Limb (tissue), 2 donors: Measurements from ENCODE around the gene ZNF2.
A peak's percentile ranks its signal among the peaks of the same experiment; 100 is the strongest.

Experiments used
- DNase-seq, 2 donors: peaks; one replicate each; pipeline ENCODE4 v3.0.0-alpha.2; 2016; ENCODE audit errors: extremely low spot score in 2 of 2

Gene ZNF2

DNA sequence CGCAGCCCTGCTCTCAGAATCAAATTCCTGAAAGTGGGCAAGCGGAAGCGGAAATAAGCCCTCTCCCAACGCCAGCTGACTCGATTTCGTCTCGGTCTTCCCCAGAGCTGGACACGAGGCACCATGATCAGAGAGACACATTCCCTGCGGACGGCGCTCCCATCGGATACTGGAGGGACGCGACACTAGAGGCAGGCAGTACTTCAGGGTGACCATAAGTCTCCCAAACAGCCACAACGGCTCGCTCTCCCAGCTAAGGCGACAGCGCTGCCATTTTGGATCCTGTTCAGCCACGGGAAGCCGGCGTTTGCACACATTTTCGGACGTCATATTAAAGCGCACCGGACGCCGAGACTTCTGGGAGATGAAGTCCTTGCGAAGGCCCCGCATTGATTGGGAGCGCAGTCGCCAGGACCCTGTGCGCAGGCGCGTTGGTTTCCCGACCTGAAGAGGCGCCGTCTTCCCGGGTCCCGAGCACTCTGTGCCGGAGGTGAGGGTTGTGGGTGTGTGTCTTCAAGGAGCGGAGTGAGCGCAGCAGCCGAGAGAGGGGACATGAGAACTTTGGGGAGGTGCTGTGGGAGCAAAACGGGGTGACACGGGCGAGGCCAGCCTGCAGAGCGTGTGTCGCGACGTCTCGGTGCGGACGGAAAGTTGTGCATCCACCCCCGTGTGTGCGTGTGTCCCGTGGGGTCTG, at the start of gene ZNF2:
TSS of gene ZNF2 (plus strand) at position 439 of the 694 bp plus-strand sequence. CDS start 10,418 bp downstream, outside the sequence.
- peak; percentile 97 to 98 for DNase-seq

DNA sequence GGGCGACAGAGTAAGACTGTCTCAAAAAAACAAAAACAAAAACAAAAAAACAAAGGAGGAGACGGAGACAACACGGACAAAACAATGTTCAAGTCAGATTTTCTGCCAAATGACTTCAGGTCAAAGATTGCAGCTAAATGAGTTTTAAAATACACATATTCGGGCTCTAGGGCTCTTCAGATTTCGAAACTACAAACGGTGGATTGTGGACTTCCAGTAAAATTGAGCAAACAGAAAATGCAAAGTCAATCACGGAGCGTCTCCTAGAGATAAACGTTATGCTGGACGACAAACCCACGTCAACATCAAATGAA, 44.6 kb upstream of the ZNF2 start:
- no peak for DNase-seq

DNA sequence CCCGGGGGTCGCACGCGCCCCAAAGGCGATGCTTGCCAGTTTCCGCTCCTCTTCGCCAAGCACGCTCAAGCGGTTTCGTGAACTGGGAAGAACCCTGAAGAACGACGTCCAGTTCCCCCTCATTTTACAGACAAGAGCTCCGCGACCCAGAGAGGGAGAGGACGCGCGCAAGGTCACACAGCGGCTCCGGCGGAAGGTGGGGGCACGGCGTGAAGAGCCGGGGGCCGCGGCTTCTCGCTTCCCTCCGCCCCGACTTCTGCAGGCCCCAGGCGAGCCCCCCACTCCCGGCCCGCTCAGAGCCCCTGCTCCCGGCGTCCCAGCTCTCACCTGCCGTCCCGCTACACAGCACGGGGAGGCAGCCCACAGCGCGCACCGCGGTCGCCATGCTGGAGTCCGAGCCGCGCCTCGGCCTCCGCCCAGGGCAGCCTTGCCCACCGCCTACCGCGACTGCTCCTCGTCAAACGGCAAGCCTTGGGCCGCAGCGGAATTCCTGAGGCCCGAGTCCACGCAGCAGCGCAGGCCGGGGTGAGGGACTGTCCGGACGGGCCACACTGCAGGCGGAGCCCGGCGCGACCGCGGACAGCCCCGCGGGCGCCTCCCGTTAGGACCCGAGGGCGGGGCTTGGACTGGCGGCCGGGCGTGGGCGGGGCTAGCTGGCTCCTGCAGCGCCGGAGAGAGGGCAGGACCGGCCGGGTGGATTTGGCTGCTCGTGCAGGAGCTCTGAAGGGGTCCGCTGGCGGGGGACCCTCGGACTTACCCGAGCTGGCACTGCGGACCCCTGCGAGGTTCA, 44.0 kb upstream of the ZNF2 start, which contains the start of gene MRPS5:
TSS of gene MRPS5 (minus strand) at position 402 of the 790 bp plus-strand sequence. CDS start at position 385, 17 bp downstream.
- peak; percentile 82 to 93 for DNase-seq

DNA sequence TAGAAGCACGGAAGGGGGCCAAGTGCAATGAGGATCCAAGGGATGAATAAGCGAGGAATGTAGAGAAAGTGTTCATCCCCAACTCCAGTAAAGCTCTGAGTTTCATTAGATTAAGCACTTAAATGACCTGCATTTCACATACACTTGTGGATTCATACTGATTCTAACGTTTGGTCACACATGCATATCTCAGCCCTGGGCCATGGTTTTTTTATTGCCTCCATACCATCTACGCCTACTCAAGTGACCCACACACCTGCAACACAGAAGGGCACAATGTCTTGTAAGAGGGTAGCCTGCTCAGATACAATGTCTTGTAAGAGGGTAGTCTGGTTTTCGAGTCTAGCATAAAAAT, 43.4 kb upstream of the ZNF2 start:
- no peak for DNase-seq

DNA sequence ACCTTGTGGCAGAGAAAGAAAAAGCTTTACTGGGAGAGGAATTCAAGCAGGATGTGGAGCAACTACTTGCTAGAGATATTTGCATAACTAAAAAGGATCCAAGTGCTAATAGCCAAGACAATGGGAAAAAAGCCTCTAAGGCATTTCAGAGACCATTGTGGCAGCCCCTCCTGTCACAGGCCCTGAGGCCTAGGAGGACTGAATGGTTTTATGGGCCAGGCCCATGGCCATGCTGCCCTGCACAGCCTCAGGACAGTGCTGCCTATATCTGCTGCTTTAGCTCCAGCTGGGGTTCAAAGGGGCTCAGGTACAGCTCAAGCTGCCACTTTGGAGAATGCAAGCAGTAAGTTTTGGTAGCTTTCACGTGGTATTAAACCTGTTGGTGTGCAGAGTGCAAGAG, 26.9 kb upstream of the ZNF2 start:
- no peak for DNase-seq

DNA sequence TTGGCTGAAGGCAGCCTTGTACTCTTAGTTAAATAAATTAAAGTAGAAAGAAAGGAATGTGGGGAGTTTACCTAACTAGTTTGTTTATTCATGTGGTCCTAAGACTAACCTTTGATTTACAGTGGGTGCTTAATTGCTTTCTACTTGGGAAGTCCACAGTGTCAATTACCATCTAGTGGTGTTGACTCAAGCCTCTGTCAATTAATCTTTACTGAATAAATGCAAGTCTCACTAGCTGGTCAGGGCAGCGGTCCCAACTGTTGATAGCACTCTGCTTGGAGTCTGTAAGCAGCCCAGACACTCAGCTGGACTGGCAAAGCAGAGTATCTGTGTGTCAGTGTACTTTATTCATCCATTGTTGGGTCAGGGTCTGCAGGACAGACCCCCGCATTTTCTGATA, 21.8 kb upstream of the ZNF2 start:
- DNase-seq: no peak

DNA sequence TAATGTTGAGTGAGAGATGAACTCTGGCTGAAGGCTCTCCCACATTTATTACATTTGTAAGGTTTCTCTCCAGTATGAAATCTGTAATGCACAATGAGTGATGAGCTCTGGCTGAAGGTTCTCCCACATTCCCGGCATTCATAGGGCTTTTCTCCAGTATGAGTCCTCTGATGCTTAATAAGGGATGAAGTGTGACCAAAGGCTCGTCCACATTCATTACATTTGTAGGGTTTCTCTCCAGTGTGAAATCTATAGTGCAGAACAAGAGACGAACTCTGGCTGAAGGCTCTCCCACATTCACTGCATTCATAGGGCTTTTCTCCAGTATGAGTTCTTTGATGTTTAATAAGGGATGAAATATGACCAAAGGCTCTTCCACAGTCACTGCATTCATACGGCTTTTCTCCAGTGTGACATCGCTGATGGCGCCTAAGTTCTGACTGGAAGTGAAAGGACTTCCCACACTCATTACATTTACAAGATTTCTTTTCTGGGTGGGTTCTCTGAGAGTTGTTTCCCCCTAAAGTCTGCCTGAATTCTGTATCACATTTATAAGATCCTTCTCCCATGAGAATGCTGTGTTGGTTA, 16.1 kb upstream of the ZNF2 start:
- no peak for DNase-seq

DNA sequence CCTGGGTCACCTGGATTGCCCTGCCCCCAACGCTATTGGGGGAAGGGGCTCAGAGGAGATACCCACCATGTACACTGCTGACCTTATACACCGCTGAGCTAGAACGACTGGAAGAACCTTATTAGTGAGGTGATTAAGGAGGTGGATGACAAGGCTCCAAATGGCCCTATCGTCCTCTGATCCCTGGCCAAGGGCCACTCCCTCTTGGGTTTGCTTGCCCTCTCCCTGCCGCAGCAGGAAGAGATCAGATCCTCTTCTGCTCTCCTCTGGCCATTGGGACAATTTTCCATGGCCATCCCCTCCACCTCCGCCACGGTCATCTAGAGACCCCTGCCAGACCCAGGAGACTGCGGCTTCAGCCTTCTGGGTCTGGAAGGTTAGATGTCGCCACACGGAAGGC, 7.2 kb upstream of the ZNF2 start:
- peak in 1 of 2 donors; percentile 32 for DNase-seq

DNA sequence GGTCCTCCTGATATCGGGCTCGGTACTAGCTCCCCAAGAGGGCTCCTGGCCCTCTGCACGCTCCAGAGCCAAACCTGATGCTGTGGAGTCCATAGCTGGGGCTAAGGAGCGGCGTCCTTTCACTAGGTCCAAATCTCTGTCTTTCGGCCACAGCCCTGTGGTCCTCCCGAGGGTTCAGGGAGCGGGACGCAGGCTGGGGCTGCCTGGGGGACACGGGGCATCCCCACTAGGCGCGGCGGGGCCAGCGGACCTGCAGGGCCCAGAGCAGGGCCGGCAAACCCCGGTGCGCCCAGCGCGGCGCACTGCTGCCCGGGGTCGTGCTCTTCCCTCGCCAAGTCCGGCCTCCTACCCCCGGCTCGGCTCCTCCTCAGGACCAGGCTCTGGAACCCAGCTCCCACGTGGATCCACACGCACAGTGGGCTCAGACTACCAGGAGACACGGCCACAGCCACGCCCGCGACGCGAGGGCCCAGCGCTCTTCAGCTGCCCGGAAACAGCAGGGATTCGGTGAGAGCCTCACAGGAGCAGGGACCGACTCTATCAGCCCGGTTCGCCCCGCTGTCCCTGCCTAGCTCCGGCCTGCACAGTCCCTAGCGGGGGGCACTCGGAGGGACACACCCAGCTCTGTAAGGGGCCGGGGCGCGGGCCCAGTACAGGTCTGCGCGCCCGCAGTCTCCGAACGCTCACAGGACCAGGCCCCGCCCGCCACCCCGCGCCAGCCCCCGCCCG, 6.6 kb upstream of the ZNF2 start:
- DNase-seq: peak; percentile 13 to 73

DNA sequence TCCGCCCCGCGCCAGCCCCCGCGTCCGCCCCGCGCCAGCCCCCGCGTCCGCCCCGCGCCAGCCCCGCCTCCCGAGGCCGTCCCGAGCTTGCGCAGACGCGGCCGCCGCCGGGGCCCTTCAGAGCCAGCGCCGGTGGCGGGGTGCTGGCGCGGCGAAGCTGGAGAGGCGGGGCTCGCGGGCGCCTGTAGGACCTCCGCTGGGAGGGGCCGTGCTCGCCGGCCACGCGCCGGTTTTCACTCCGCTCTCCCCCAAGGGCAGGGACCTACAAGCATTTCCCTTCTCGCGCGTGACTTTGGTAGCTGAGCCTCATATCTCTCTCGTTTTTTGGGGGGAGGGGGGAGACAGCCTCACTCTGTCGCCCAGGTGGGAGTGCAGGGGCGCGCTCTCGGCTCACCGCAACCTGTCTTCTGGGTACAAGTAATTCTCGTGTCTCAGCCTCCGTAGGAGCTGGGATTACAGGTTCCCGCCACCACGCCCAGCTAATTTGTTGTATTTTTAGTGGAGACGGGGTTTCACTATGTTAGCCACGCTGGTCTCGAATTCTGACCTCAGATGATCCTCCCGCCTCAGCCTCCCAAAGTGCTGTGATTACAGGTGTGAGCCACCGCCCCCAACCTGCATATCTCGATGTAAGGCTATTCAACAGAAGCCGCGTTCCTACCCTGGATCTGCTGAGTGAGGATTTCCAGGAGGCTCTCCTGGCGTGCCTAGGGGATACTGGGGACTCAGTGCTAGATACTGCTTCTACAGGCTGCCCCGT, 5.7 kb upstream of the ZNF2 start, which contains the start of gene ZNF514:
TSS of gene ZNF514 (minus strand) at position 159 of the 760 bp plus-strand sequence. CDS start 6,595 bp downstream, outside the sequence.
- peak; percentile 61 to 77 for DNase-seq

DNA sequence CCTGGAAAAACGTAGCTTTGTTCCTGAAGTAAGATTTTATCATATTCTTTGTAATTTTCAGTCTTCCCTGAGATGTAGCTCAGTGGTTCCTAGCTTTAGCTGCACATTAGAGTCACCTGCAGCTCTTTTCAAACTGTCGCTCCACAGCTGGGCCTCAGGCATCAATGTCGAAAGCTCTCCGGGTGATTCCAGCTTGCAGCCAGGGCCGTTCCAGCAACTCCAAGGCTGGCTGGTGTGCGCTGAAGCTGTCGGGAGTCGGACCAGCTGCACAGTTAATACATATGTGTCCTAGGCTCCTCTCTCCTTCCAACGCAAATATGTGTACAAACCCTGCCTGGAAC, 609 bp upstream of the ZNF2 start:
- DNase-seq: no peak

DNA sequence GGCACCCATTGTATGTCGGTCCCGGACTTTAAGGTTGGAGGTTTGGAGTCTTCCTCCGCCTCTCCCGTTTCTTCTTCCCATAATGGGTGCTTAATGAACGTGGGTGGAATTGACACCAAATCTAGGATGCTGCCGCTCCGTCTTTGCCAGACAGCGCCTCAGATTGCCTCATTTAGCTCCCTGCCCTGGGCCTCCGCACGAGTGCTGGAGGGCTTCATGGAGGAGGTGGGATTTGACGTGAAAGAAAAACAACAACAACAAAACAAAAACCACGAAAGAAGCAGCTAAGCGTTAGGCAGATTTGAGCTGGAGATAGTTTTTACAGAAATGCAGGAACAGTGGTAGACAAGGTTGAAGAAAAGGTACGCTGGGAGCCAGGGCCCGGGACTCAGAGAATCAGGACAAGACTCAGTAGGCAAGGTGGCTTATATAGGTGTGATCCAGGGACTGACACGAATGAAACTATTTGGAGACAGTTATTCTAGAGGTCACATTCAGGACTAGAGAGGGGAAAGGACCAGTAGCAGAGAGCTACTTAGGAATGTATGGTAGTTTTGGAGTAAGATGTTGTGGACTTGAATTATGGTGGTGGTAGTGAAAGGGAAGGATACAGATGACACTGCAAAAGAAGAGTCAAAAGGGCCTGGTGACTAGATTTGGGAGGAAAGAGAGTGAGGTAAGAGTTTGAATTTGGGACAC, 605 bp downstream of the ZNF2 start:
- no peak for DNase-seq

DNA sequence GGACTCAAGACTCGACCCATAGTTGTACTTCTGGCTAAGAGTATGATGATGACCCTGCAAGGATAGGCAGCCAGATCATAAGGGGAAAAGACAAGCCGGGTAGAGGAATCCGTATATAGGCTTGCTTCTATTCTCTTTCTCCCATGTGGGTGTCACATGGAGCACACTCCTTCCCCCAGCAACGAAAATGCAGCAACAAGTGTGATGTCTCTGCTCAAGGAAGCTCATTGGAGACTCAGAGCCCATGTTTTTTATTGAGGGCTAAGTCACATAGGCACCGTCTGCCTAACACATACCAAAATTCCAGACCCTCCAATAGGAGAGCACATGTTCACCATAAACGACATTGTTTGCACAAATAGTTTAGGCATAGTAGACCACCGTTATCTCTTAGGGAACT, 6.3 kb downstream of the ZNF2 start:
- DNase-seq: no peak

DNA sequence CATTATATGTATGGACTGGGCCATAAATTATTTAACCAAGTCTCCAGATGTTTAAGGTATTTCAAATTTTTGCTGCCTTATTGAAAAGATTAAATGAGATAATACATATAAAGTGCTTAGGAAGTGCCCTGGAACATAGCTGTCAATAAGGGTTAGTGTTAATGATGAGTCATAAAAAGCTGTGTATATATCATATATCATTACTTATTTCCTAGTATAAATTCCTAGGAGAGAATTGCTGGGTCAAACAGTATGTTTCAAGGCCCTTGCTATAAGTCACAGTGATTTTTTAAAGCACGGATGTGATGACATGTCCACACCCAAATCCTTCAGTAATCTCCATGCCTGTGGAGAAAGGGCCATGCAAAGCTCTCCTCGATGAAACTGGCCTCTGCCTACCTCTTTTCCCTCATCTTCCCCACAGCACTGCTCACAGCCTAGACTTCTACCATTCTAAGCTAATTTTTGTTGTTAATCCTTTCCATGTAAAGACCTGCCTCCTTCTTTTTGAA, 8.5 kb downstream of the ZNF2 start:
- no peak for DNase-seq

DNA sequence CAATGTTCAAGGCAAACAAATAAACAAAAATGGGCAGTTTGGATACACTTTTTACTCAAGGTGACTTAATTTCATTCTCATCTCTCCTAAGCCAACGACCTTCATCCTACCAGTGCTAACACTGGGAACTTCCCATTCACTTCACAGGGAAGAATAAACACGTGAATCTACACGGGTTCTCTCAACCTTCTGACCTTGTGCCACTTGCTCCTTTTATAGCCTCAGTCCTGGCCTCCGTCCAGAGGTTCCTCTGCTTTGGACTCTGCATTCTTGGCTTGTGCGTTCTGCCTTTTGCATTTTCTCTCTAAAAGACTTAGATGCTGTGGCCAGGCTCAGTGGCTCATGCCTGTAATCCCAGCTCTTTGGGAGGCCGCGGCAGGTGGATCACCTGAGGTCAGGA, 13.8 kb downstream of the ZNF2 start:
- no peak for DNase-seq

DNA sequence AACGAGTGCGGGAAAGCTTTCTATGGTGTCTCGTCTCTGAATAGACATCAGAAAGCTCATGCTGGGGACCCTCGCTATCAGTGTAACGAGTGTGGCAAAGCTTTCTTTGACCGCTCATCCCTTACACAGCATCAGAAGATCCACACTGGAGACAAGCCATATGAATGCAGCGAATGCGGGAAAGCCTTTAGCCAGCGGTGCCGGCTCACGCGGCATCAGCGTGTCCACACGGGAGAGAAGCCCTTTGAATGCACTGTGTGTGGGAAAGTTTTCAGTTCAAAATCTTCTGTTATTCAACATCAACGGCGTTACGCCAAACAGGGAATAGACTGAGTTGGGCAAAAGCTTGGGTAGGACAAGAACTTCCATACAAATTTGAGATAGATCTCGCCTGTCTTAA, 16.2 kb downstream of the ZNF2 start:
- no peak for DNase-seq

DNA sequence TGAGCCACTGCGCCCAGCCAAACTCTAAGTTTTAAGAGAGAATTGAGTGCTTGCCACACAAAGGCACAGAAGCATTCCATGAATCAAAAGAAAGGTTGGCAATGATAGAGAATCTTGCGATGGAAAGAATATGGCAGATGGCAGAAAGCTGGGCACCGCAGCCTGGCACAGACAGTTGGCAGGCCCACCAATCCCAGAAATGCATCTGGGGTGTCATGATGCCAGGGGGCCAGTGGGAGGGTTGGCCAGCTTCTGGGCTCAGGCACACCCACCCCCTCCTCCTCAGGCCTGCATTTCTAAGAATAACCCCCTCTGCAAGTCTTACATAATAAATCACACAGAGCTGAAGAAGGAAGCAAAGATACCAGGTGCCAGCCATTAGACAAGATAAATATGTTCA, 19.6 kb downstream of the ZNF2 start:
- DNase-seq: no peak

DNA sequence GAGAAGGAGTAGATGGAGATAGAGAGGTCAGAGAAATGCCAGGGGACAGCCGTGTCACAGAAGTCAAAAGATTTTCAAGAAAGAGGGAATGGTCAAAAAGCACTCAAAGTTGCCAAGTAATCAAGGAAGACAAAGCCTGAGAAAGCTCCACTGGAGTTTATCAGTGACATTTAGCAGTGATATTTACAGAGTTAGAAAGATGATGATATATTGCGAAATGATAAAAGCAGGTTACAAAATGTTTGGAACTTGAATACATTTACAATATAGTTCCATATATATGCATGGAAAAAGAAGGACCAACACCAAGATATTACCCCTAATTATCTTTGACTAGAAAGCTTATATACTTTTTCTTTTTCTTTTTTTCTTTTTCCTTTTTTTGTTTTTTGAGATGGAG, 20.4 kb downstream of the ZNF2 start:
- DNase-seq: no peak

DNA sequence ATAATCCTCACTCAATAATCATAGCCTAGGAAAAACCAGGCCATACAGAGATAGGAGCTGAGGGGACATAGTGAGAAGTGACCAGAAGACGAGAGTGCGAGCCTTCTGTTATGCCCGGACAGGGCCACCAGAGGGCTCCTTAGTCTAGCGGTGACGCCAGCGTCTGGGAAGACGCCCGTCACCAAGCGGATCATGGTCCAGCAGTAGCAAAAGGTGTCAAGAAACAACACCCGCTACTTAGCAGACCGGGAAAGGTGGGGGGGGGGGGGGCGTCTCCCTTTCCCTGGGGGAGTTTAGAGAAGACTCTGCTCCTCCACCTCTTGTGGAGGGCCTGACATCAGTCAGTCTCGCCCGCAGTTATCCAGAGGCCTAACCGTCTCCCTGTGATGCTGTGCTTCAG, 27.3 kb downstream of the ZNF2 start:
- peak in 1 of 2 donors; percentile 50 for DNase-seq

DNA sequence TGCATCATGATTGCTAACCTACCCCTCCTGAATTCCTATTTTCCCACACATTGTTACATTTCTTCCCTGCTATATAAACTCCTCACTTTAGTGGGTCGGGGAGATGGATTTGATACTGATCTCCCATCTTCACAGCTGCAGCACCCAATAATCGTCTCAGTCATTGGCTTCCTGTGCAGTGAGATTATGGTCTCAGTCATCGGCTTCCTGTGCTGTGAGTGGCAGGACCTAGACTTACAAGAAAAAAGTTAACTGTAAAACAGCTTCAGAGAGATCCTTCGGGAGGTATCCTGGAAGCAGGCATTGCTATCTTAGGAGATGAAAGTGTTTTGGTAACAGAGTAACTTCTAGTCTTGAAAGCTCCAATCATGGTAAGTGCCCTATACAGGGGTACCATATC, 38.3 kb downstream of the ZNF2 start:
- no peak for DNase-seq
